Activated naive CD4-positive, alpha-beta T cell (primary cell): ENCODE results near the gene FAM227A.

Experiments
- DNase-seq, 4 experiments: peaks; one replicate each; lab custom pipeline; 2025; lab: John Stamatoyannopoulos, UW

Gene FAM227A

GRCh38 chr22:38540701-38541100, 115.5 kb downstream of the FAM227A start:
- no peak for DNase-seq

- no peak for DNase-seq
Measured at GRCh38 chr22:38531251-38531938, 124.8 kb downstream of the FAM227A start.
